Neural cell (in vitro differentiated cells): ENCODE data around the gene SNX22. TPM values are rescaled to one million over a fixed set of nuclear protein-coding genes. Genes with fewer than 3 reads are reported as not detected.

Experiments
- H2AFZ ChIP-seq: fragments of 200-600, 300-800 bp; sonication (generic), shearing (Covaris generic); 2 replicates; pipeline ENCODE4 v1.6.0; 2014; ENCODE audit warnings: low read depth, mild to moderate bottlenecking, antibody characterized with exemption, low read length, moderate library complexity
- H3F3A ChIP-seq: fragments of 200-600 bp; shearing (Covaris generic); 2 replicates; pipeline ENCODE4 v1.6.1; 2016; ENCODE audit warnings: mild to moderate bottlenecking, moderate library complexity, mixed read lengths, antibody characterized with exemption, low read length; ENCODE audit not compliant: insufficient read depth, poor library complexity, severe bottlenecking
- H3K27ac ChIP-seq: fragments of 200-600, 300-800 bp; sonication (generic), shearing (Covaris generic); 2 replicates; pipeline ENCODE4 v1.5.1; 2014; ENCODE audit warnings: mild to moderate bottlenecking, low read length, moderate library complexity
- H3K27me3 ChIP-seq: fragments of 300-800, 200-600 bp; sonication (generic), shearing (Covaris generic); 2 replicates; pipeline ENCODE4 v1.6.0; 2014; ENCODE audit warnings: mild to moderate bottlenecking, low read depth, low read length, moderate library complexity; ENCODE audit not compliant: insufficient read depth
- H3K36me3 ChIP-seq: fragments of 300-800, 200-600 bp; sonication (generic), shearing (Covaris generic); 2 replicates; pipeline ENCODE4 v1.5.1; 2014; ENCODE audit warnings: mild to moderate bottlenecking, antibody characterized with exemption, low read length, moderate library complexity; ENCODE audit not compliant: insufficient read depth
- H3K4me2 ChIP-seq: fragments of 300-800, 200-600 bp; sonication (generic), shearing (Covaris generic); 2 replicates; pipeline ENCODE4 v1.6.0; 2014; ENCODE audit warnings: mild to moderate bottlenecking, low read length
- H3K4me3 ChIP-seq: fragments of 300-800, 200-600 bp; sonication (generic), shearing (Covaris generic); 2 replicates; pipeline ENCODE4 v1.5.1; 2014; ENCODE audit warnings: mild to moderate bottlenecking, low read length, moderate library complexity
- H3K79me2 ChIP-seq: fragments of 200-600 bp; shearing (Covaris generic); replicated peaks from 2 replicates; pipeline ENCODE4 v1.6.0; 2014; ENCODE audit warnings: mild to moderate bottlenecking, low read length, moderate library complexity; ENCODE audit not compliant: insufficient read depth
- H3K9ac ChIP-seq: fragments of 300-800, 200-600 bp; sonication (generic), shearing (Covaris generic); 2 replicates; pipeline ENCODE4 v1.6.1; 2016; ENCODE audit warnings: mild to moderate bottlenecking, low read length, mixed read lengths
- H3K9me2 ChIP-seq: fragments of 200-600 bp; shearing (Covaris generic); 2 replicates; pipeline ENCODE4 v1.6.1; 2016; ENCODE audit warnings: mild to moderate bottlenecking, low read length, mixed read lengths; ENCODE audit not compliant: insufficient read depth
- H3K9me3 ChIP-seq: fragments of 200-600, 300-800 bp; sonication (generic), shearing (Covaris generic); 2 replicates; pipeline ENCODE4 v1.6.1; 2016; ENCODE audit warnings: mild to moderate bottlenecking, mixed run types, low read length, moderate library complexity, mixed read lengths
- H4K20me1 ChIP-seq: fragments of 200-600 bp; shearing (Covaris generic); 2 replicates; pipeline ENCODE4 v1.6.1; 2016; ENCODE audit warnings: mild to moderate bottlenecking, mixed run types; ENCODE audit not compliant: insufficient read depth
- EP300 ChIP-seq: fragments of 450-650 bp; conservative IDR thresholded peaks from 2 replicates; pipeline ENCODE4 v1.6.1; 2014; ENCODE audit warnings: antibody characterized with exemption, mild to moderate bottlenecking, moderate library complexity; ENCODE audit not compliant: poor library complexity, severe bottlenecking
- EZH2 ChIP-seq: fragments of 200-600, 300-800 bp; shearing (Covaris generic), sonication (generic); IDR thresholded peaks from 2 replicates; pipeline ENCODE4 v1.6.1; 2014; ENCODE audit warnings: antibody characterized with exemption, low read length, borderline replicate concordance, mild to moderate bottlenecking; ENCODE audit not compliant: insufficient read depth, poor library complexity, severe bottlenecking
- MXI1 ChIP-seq: fragments of 450-650 bp; conservative IDR thresholded peaks from 2 replicates; pipeline ENCODE4 v1.6.1; 2014; ENCODE audit warnings: antibody characterized with exemption, mild to moderate bottlenecking; ENCODE audit not compliant: poor library complexity, severe bottlenecking
- POLR2AphosphoS5 ChIP-seq: IDR thresholded peaks from 2 replicates; pipeline ENCODE4 v1.6.1; 2012
- RAD21 ChIP-seq: fragments of 450-650 bp; conservative IDR thresholded peaks from 2 replicates; pipeline ENCODE4 v1.6.1; 2014; ENCODE audit warnings: antibody characterized with exemption, mild to moderate bottlenecking, moderate library complexity
- SMC3 ChIP-seq: fragments of 450-650 bp; conservative IDR thresholded peaks from 2 replicates; pipeline ENCODE4 v1.6.1; 2014; ENCODE audit warnings: antibody characterized with exemption, mild to moderate bottlenecking, moderate library complexity; ENCODE audit not compliant: poor library complexity
- TAF1 ChIP-seq: IDR thresholded peaks from 2 replicates; pipeline ENCODE4 v1.6.1; 2012; ENCODE audit warnings: low read depth
- polyA plus RNA-seq: library from polyadenylated mRNA; depleted of rRNA; stranded (reverse); fragments of >200 nt; gene quantifications from 2 replicates; pipeline ENCODE4 v1.2.3, GENCODE V29; 2014
- TF ChIP-seq, protein P1 (sequence below): fragments of 450-650 bp; IDR thresholded peaks from 2 replicates; pipeline ENCODE4 v1.5.1; 2014; ENCODE audit warnings: antibody characterized with exemption, mild to moderate bottlenecking, moderate library complexity; ENCODE audit not compliant: poor library complexity, severe bottlenecking
- TF ChIP-seq, protein P2 (sequence below): IDR thresholded peaks from 2 replicates; pipeline ENCODE4 v1.6.1; 2012; ENCODE audit warnings: borderline replicate concordance

Gene SNX22
- polyA plus RNA-seq, 1 donor from 2014 or later: 0.73 TPM

DNA sequence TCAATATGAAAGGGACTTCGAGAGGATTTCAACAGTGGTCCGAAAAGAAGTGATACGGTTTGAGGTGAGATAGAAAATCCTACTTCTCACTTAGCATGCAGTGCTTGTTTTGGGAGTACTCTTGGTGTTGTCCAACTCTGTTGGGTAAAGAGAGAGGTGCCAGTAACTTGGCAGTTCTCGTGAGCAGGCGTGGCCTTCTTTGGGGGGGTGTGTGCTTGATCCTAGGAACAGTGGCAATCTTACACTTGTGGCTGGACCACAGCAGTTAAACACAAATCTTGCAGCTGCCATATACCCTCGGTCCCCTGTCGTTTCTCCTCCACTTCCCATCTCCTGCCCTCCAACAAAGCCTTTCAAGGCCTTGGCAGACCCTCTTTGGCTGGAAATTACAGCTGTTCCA is 15.2 kb upstream of the SNX22 start:
- Histone ChIP-seq H2AFZ (no peak overlapping the region), H3K4me3 (no peak overlapping the region), H3K36me3 (peaks cover 11% of the 10 kb centered on the region), H3K9ac (no peak overlapping the region), H3F3A (no peaks in the 10 kb centered on the region), H3K4me2 (no peak overlapping the region), H4K20me1 (no peaks in the 10 kb centered on the region), H3K9me3 (no peaks in the 10 kb centered on the region), H3K27me3 (no peaks in the 10 kb centered on the region), H3K79me2 (no peaks in the 10 kb centered on the region), H3K9me2 (no peaks in the 10 kb centered on the region), H3K27ac (no peak overlapping the region)
- no peak for TF ChIP-seq TAF1
- TF ChIP-seq EZH2: no peak
- TF ChIP-seq EP300: no peak
- no peak for TF ChIP-seq RAD21
- TF ChIP-seq SMC3: no peak
- no peak for TF ChIP-seq POLR2AphosphoS5
- no peak for TF ChIP-seq MXI1
- TF ChIP-seq, protein P1, sequence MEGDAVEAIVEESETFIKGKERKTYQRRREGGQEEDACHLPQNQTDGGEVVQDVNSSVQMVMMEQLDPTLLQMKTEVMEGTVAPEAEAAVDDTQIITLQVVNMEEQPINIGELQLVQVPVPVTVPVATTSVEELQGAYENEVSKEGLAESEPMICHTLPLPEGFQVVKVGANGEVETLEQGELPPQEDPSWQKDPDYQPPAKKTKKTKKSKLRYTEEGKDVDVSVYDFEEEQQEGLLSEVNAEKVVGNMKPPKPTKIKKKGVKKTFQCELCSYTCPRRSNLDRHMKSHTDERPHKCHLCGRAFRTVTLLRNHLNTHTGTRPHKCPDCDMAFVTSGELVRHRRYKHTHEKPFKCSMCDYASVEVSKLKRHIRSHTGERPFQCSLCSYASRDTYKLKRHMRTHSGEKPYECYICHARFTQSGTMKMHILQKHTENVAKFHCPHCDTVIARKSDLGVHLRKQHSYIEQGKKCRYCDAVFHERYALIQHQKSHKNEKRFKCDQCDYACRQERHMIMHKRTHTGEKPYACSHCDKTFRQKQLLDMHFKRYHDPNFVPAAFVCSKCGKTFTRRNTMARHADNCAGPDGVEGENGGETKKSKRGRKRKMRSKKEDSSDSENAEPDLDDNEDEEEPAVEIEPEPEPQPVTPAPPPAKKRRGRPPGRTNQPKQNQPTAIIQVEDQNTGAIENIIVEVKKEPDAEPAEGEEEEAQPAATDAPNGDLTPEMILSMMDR: no peak

DNA sequence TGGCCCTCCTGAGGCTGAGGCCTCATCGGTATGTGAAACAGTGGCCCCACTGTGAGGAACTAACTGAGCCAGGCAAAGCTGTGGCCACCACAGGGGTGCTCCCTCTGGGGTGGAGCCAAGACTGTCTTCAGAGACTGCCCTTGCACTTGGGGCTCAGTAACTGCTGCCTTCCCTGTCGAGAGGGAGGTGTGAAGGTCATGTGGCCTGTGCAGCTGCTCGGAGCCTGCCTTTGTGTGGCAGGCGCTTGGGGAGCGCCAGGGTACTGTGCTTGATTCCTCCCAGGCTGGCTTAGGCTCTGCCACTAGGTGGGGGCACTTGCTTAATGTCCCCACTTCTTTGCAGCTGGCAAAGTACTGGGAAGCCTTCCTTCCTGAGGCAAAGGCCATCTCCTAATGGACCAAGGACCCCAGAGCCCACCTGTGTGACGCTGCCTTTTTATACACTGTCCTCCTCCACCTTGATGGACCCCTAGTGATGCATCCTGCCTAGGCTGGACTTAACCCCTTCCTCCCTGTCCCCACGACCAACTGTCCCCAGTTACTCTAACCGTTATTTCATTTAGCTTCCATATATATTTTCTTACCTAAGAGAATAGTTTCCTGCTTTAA is 14.2 kb upstream of the SNX22 start:
- Histone ChIP-seq H3K9ac (no peak overlapping the region), H3F3A (no peaks in the 10 kb centered on the region), H2AFZ (no peak overlapping the region), H4K20me1 (no peaks in the 10 kb centered on the region), H3K4me2 (no peak overlapping the region), H3K27me3 (no peaks in the 10 kb centered on the region), H3K36me3 (peaks cover 11% of the 10 kb centered on the region), H3K79me2 (no peaks in the 10 kb centered on the region), H3K9me3 (no peaks in the 10 kb centered on the region), H3K9me2 (no peaks in the 10 kb centered on the region), H3K27ac (no peak overlapping the region), H3K4me3 (no peak overlapping the region)
- TF ChIP-seq, protein P2, sequence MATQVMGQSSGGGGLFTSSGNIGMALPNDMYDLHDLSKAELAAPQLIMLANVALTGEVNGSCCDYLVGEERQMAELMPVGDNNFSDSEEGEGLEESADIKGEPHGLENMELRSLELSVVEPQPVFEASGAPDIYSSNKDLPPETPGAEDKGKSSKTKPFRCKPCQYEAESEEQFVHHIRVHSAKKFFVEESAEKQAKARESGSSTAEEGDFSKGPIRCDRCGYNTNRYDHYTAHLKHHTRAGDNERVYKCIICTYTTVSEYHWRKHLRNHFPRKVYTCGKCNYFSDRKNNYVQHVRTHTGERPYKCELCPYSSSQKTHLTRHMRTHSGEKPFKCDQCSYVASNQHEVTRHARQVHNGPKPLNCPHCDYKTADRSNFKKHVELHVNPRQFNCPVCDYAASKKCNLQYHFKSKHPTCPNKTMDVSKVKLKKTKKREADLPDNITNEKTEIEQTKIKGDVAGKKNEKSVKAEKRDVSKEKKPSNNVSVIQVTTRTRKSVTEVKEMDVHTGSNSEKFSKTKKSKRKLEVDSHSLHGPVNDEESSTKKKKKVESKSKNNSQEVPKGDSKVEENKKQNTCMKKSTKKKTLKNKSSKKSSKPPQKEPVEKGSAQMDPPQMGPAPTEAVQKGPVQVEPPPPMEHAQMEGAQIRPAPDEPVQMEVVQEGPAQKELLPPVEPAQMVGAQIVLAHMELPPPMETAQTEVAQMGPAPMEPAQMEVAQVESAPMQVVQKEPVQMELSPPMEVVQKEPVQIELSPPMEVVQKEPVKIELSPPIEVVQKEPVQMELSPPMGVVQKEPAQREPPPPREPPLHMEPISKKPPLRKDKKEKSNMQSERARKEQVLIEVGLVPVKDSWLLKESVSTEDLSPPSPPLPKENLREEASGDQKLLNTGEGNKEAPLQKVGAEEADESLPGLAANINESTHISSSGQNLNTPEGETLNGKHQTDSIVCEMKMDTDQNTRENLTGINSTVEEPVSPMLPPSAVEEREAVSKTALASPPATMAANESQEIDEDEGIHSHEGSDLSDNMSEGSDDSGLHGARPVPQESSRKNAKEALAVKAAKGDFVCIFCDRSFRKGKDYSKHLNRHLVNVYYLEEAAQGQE: no peak
- TF ChIP-seq EP300 (no peak), RAD21 (no peak), EZH2 (no peak), TAF1 (no peak), SMC3 (no peak), MXI1 (no peak), POLR2AphosphoS5 (no peak)
- TF ChIP-seq, protein P1: no peak
